HEK293T (cell line): Measurements from ENCODE around the gene MKLN1.

Experiments
- BHLHE40 ChIP-seq: fragments of 450-650 bp; IDR thresholded peaks from 2 replicates; pipeline ENCODE4 v1.6.1; 2016; ENCODE audit warnings: mild to moderate bottlenecking, moderate library complexity, borderline replicate concordance
- CTBP1 ChIP-seq: fragments of 450-650 bp; IDR thresholded peaks from 2 replicates; pipeline ENCODE4 v1.6.1; 2016; ENCODE audit warnings: borderline replicate concordance
- ELF4 ChIP-seq: fragments of 450-650 bp; IDR thresholded peaks from 2 replicates; pipeline ENCODE4 v1.6.1; 2017; ENCODE audit warnings: antibody characterized with exemption
- FOXA1 ChIP-seq: fragments of 450-650 bp; IDR thresholded peaks from 2 replicates; pipeline ENCODE4 v1.6.1; 2016; ENCODE audit warnings: mild to moderate bottlenecking
- SUZ12 ChIP-seq: fragments of 450-650 bp; IDR thresholded peaks from 2 replicates; pipeline ENCODE4 v1.6.1; 2016; ENCODE audit warnings: mild to moderate bottlenecking
- TF ChIP-seq, protein P1 (sequence below): fragments of 450-650 bp; IDR thresholded peaks from 2 replicates; pipeline ENCODE4 v1.6.1; 2016

DNA sequence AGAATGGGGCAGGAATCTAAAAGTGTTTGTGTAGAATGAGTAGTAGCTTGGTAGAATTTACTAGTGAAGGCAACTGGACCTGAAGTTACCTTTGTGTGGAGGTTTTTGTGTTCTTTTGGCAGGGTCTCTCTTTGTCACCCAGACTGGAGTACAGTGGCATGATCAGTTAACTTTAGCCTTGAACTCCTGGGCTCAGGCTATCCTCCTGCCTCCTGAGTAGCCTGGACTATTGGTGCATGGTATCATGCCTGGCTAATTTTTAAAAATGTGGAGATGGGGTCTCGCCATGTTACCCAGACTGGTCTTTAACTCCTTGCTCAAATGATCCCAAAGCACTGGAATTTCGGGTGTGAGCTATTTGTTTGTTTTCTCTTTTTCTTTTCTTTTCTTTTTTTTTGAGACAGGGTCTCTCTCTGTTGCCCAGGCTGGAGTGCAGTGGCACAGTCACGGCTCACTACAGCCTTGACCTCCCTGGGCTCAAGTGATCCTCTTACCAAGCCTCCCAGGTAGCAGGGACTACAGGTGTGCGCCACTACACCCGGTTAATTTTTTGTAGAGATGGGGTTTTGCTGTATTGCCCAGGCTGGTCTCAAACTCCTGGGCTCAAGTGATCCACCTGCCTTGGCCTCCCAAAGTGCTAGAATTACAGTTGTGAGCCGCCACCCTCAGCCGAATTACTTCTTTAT lies 76.7 kb downstream of the MKLN1 start:
- TF ChIP-seq CTBP1 (no peak), SUZ12 (no peak), FOXA1 (no peak), BHLHE40 (no peak), ELF4 (no peak)
- TF ChIP-seq, protein P1, sequence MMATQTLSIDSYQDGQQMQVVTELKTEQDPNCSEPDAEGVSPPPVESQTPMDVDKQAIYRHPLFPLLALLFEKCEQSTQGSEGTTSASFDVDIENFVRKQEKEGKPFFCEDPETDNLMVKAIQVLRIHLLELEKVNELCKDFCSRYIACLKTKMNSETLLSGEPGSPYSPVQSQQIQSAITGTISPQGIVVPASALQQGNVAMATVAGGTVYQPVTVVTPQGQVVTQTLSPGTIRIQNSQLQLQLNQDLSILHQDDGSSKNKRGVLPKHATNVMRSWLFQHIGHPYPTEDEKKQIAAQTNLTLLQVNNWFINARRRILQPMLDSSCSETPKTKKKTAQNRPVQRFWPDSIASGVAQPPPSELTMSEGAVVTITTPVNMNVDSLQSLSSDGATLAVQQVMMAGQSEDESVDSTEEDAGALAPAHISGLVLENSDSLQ = no peak
